Measurements from ENCODE around the gene VOPP1. TPM values are rescaled to one million over a fixed set of nuclear protein-coding genes. Genes with fewer than 3 reads are reported as not detected.

Gene VOPP1
- total RNA-seq, 6 experiments from 2014 or later: 15.8 to 30.3 (median 23.2) TPM

DNA sequence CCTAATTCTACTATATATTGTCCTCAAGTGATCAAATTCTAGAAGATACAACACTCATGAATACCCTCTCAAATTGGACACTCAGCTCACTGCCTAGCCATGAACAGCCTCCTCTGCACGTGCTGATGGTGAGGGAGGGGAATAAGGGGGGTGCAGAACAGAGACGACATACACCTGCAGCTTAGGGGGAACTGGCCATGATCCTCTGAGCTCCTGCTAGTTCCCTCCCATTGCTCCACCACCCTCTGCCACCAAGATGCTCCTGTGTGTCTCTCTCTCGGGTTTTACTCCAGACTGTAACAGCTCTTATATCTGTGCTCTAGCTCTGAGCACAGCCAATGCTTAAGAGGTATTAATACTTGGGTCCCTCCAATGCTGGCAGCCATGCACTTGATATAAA is 70.7 kb downstream of the VOPP1 start:
- ATAC-seq (no peak), DNase-seq (no peak)
- WGBS (ENCODE audit: insufficient coverage, low coverage, low lambda C conversion rate, missing lambda C conversion rate): 60% methylated on average over 2 of the region's 3 CpGs
- intact Hi-C loops (cut with DNase I): no loop called here
- Histone ChIP-seq H3K9me3 (no peaks in the 10 kb centered on the region), H3K27ac (no peak overlapping the region), H3K4me1 (no peaks in the 10 kb centered on the region), H3K4me3 (no peak overlapping the region), H3K27me3 (no peaks in the 10 kb centered on the region), H3K36me3 (peaks cover 0 to 3% (median 0%) of the 10 kb centered on the region in 4 donors)
- no peak for TF ChIP-seq POLR2A (IDR thresholded peaks at IDR 0.05)
- TF ChIP-seq, protein P1, sequence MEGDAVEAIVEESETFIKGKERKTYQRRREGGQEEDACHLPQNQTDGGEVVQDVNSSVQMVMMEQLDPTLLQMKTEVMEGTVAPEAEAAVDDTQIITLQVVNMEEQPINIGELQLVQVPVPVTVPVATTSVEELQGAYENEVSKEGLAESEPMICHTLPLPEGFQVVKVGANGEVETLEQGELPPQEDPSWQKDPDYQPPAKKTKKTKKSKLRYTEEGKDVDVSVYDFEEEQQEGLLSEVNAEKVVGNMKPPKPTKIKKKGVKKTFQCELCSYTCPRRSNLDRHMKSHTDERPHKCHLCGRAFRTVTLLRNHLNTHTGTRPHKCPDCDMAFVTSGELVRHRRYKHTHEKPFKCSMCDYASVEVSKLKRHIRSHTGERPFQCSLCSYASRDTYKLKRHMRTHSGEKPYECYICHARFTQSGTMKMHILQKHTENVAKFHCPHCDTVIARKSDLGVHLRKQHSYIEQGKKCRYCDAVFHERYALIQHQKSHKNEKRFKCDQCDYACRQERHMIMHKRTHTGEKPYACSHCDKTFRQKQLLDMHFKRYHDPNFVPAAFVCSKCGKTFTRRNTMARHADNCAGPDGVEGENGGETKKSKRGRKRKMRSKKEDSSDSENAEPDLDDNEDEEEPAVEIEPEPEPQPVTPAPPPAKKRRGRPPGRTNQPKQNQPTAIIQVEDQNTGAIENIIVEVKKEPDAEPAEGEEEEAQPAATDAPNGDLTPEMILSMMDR (IDR thresholded peaks at IDR 0.05): no peak

DNA sequence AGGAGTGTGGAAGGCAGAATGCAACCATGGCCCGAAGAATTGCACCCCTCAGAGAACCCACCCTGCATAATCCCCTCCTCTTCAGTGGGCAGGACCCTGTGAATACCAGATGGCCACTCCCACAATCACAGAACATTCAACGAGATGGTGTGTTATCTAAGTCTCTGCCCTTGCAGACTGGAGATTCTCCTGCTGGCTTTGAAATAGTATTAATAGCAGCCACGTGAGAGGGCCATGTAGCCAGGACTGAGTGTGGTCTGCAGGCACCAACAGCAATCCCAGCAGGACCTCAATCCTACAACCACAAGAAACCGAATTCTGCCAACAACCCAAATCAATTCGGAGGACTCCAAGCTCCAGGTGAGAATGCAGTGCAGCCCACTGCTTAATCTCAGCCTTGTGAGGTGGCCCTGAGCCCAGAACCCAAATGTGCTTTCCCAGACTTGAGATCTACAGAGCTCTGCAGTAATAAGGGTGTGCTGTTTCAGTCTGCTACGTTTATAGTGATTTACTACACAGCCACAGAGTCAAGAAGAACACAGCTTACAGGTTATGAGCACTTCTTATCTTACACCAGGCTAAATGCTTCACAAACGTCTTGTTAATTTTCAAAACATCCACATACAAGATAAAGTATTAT is 72.1 kb downstream of the VOPP1 start:
- TF ChIP-seq POLR2A (IDR thresholded peaks at IDR 0.05): no peak
- TF ChIP-seq, protein P1 (IDR thresholded peaks at IDR 0.05): no peak
- H3K4me1 ChIP-seq: no peaks in the 10 kb centered on the region
- H3K27me3 ChIP-seq: no peaks in the 10 kb centered on the region
- H3K36me3 ChIP-seq: peaks cover 0 to 4% (median 0%) of the 10 kb centered on the region in 4 donors
- H3K4me3 ChIP-seq: no peak overlapping the region
- DNase-seq (no peak), ATAC-seq (no peak)
- intact Hi-C loops (cut with DNase I): no loop called here
- H3K9me3 ChIP-seq: no peaks in the 10 kb centered on the region
- 86% methylated on average over 3 of the region's 7 CpGs for WGBS (ENCODE audit: insufficient coverage, low coverage, low lambda C conversion rate, missing lambda C conversion rate)
- H3K27ac ChIP-seq: no peak overlapping the region

DNA sequence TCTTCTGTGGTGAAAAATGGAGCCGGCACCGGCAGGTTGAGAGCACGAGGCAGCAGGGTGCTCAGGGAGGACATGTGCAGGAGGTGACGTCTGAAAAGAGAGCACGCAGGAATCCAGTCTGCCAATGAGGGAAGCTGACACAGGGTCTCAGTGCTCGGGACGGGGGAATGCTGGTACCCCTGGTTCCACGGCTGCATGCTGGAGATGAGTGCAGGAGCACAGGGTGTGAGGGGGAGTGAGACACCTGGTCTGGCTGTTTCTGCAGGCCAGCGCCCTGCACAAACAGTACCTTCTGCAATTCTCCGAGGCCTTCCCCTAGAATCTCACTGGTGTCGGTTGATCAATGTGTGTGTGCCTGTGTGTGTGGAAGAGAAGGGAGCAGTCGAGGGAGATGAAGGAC is 72.7 kb downstream of the VOPP1 start:
- H3K4me3 ChIP-seq: no peak overlapping the region
- 93% methylated on average over 7 of the region's 12 CpGs for WGBS (ENCODE audit: insufficient coverage, low coverage, low lambda C conversion rate, missing lambda C conversion rate)
- no peaks in the 10 kb centered on the region for H3K4me1 ChIP-seq
- TF ChIP-seq, protein P1 (IDR thresholded peaks at IDR 0.05): no peak
- no peak for TF ChIP-seq POLR2A (IDR thresholded peaks at IDR 0.05)
- no peak overlapping the region for H3K27ac ChIP-seq
- no peaks in the 10 kb centered on the region for H3K27me3 ChIP-seq
- H3K36me3 ChIP-seq: peaks cover 0 to 4% (median 0%) of the 10 kb centered on the region in 4 donors
- intact Hi-C loops (cut with DNase I): no loop called here
- no peaks in the 10 kb centered on the region for H3K9me3 ChIP-seq
- ATAC-seq (no peak), DNase-seq (no peak)

DNA sequence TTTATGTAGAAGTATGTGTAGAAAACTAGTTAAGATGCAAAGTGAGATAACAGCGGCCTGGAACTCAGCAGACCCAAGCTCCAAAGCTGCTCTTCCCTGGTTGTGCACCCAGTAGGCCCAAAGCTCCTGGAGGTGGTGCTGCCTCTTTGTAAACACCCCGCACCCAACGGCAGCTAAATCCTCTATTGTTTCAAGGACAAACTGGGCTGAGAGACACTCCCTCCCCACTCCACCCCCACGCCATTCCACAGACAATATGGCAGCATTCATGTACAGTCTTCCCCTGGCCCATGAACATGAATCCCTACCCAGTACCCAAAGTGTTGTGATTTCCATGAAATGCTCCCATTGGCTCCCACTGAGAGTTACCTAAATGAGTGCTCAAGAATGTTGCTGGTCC is 73.5 kb downstream of the VOPP1 start:
- Histone ChIP-seq H3K27me3 (no peaks in the 10 kb centered on the region), H3K27ac (no peak overlapping the region), H3K4me1 (no peaks in the 10 kb centered on the region), H3K4me3 (no peak overlapping the region), H3K36me3 (peaks cover 0 to 4% (median 0%) of the 10 kb centered on the region in 4 donors), H3K9me3 (no peaks in the 10 kb centered on the region)
- intact Hi-C loops (cut with DNase I): no loop called here
- ATAC-seq (no peak), DNase-seq (no peak)
- 88% methylated on average over 1 of the region's 4 CpGs for WGBS (ENCODE audit: insufficient coverage, low coverage, low lambda C conversion rate, missing lambda C conversion rate)
- TF ChIP-seq, protein P1 (IDR thresholded peaks at IDR 0.05): no peak
- TF ChIP-seq POLR2A (IDR thresholded peaks at IDR 0.05): no peak

All from right lobe of liver (tissue), 6 donors.